K562 (cell line): ENCODE data around the gene PPP1R37. TPM values are rescaled to one million over a fixed set of nuclear protein-coding genes. Genes with fewer than 3 reads are reported as not detected.

Experiments
- CBFA2T2 ChIP-seq: fragments of 450-650 bp; conservative IDR thresholded peaks from 2 replicates; pipeline ENCODE4 v1.6.1; 2017; ENCODE audit warnings: mild to moderate bottlenecking
- CBX5 ChIP-seq: IDR thresholded peaks from 2 replicates; pipeline ENCODE4 v1.6.1; 2014; ENCODE audit warnings: low read depth, borderline replicate concordance
- CREB3 ChIP-seq: fragments of 450-650 bp; conservative IDR thresholded peaks from 2 replicates; pipeline ENCODE4 v1.6.1; 2016; ENCODE audit warnings: missing genetic modification characterization, low read depth, mild to moderate bottlenecking, missing compliant biosample characterization, moderate library complexity
- E2F1 ChIP-seq: sonication (generic); formaldehyde crosslinking; IDR thresholded peaks from 2 replicates; pipeline ENCODE4 v1.8.1; 2023; ENCODE audit warnings: mild to moderate bottlenecking, missing genetic modification reagents, moderate library complexity
- KLF6 ChIP-seq: fragments of 250-450 bp; sonication (Bioruptor Pico); IDR thresholded peaks from 2 replicates; pipeline ENCODE4 v1.4.0; 2020; ENCODE audit warnings: mild to moderate bottlenecking, moderate library complexity, borderline replicate concordance
- LEF1 ChIP-seq: fragments of 450-650 bp; IDR thresholded peaks from 2 replicates; pipeline ENCODE4 v1.6.1; 2016; ENCODE audit warnings: mild to moderate bottlenecking
- MCM3 ChIP-seq: fragments of 450-650 bp; IDR thresholded peaks from 2 replicates; pipeline ENCODE4 v1.6.1; 2016
- MTA3 ChIP-seq: fragments of 450-650 bp; formaldehyde crosslinking; IDR thresholded peaks from 2 replicates; pipeline ENCODE4 v1.6.1; 2017; ENCODE audit warnings: mild to moderate bottlenecking, borderline replicate concordance
- PCBP2 ChIP-seq: fragments of 200-400 bp; formaldehyde crosslinking; IDR thresholded peaks from 2 replicates; pipeline ENCODE4 v1.6.1; 2018; ENCODE audit warnings: low read length, low read depth, mild to moderate bottlenecking, moderate library complexity; ENCODE audit not compliant: poor library complexity, severe bottlenecking
- POLR2AphosphoS5 ChIP-seq: IDR thresholded peaks from 2 replicates; pipeline ENCODE4 v1.6.1; 2011; ENCODE audit warnings: mild to moderate bottlenecking, low read depth, low read length, moderate library complexity; ENCODE audit not compliant: control insufficient read depth, insufficient read depth
- YY1 ChIP-seq, 3 experiments: IDR thresholded peaks; 2 replicates each; pipeline ENCODE4 v1.6.1; 2011; ENCODE audit warnings: low read length in 2 of 3, mild to moderate bottlenecking in 2 of 3, moderate library complexity in 2 of 3, borderline replicate concordance in 1 of 3, control low read depth in 1 of 3, low read depth in 1 of 3; ENCODE audit not compliant: insufficient read depth in 3 of 3, insufficient replicate concordance in 2 of 3, control insufficient read depth in 1 of 3, insufficient read length in 1 of 3; ENCODE audit errors: extremely low read depth in 1 of 3
- ZNF592 ChIP-seq: fragments of 450-650 bp; IDR thresholded peaks from 2 replicates; pipeline ENCODE4 v1.6.1; 2017; ENCODE audit warnings: antibody characterized with exemption, mild to moderate bottlenecking
- polyA plus RNA-seq, 8 experiments: library from polyadenylated mRNA; depleted of rRNA in 4 of 8; stranded (reverse) in 5 of 8; unstranded in 3 of 8; fragments of >200 nt; fragmentation: Nextera tagmentation in 2 of 8; fragmentation: Illumina TruSeq in 1 of 8; extraction: Ambion mirVana in 2 of 8; extraction: Trizol in 1 of 8; gene quantifications; 2 replicates each; pipeline versions ENCODE4 v1.2.1 to v1.2.3, GENCODE V29; 2011 to 2014; ENCODE audit warnings: inconsistent platforms in 1 of 8, missing spikeins in 1 of 8
- total RNA-seq, 7 experiments: library from RNA; depleted of rRNA in 6 of 7; stranded (reverse); fragments of >200 nt in 6 of 7; fragmentation: Illumina TruSeq in 2 of 7; extraction: Trizol in 2 of 7; gene quantifications; 2 replicates each; pipeline versions ENCODE4 v1.2.1 to v1.2.3, GENCODE V29; 2011 to 2021; ENCODE audit warnings: low replicate concordance in 1 of 7
- TF ChIP-seq, protein P1 (sequence below): fragments of 450-650 bp; IDR thresholded peaks from 2 replicates; pipeline ENCODE4 v1.7.1; 2018; ENCODE audit warnings: mild to moderate bottlenecking, low read depth; ENCODE audit not compliant: partially characterized antibody
- TF ChIP-seq, protein P2 (sequence below): sonication (generic); formaldehyde crosslinking; IDR thresholded peaks from 2 replicates; pipeline ENCODE4 v1.8.0; 2022; ENCODE audit warnings: missing genetic modification reagents, mild to moderate bottlenecking, moderate library complexity, borderline replicate concordance

PPP1R37 gene
- total and polyA plus RNA-seq, 9 of the 15 experiments (the other 6 are each of a cell fraction or from before 2014, with no cell fraction given): 0.04 to 20.3 (median 7.3) TPM

DNA sequence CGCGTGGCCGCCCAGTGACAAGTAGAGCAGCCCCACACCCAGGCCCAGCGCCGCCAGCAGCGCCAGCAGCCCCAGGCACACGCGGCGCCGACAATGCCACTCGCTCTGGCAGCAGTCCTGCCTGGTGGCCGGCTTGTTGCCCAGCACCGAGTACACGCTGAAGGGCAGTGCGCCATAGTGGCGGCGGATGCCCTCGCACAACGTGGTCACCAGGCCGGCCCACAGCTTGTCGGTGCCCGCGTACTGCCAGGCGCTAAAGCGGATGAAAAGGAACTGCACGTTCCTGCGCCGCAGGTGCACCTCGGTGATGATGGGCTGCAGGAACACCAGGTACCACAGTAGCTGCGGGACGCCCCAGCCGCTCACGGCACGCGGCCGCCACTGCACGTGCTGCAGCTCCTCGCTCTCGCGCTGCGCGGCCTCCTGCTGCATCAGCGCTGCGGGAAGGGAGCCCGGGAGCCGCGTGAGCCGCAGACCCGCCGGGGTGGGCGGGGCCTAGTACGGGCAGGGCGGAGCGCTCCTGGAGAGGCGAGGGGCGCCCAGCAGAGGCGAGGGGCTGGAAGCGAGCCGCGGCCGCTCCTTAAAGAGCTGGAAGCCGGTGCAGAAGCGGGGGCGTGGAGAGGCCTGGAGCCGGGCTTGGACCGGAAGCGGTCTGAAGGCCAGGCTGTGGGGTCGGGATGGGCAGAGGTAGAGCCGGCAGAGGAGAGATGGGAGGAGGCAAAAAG is 60.5 kb downstream of the PPP1R37 start (continued):
- TF ChIP-seq YY1 (IDR thresholded peaks at IDR 0.05; ENCODE audit: borderline replicate concordance in 1 of 3, control insufficient read depth in 1 of 3, extremely low read depth in 1 of 3, insufficient read depth in 3 of 3, insufficient read length in 1 of 3, insufficient replicate concordance in 2 of 3, low read depth in 1 of 3, low read length in 2 of 3): no peak
- TF ChIP-seq E2F1: no peak
- TF ChIP-seq KLF6: no peak
- no peak for TF ChIP-seq PCBP2
- TF ChIP-seq, protein P1, sequence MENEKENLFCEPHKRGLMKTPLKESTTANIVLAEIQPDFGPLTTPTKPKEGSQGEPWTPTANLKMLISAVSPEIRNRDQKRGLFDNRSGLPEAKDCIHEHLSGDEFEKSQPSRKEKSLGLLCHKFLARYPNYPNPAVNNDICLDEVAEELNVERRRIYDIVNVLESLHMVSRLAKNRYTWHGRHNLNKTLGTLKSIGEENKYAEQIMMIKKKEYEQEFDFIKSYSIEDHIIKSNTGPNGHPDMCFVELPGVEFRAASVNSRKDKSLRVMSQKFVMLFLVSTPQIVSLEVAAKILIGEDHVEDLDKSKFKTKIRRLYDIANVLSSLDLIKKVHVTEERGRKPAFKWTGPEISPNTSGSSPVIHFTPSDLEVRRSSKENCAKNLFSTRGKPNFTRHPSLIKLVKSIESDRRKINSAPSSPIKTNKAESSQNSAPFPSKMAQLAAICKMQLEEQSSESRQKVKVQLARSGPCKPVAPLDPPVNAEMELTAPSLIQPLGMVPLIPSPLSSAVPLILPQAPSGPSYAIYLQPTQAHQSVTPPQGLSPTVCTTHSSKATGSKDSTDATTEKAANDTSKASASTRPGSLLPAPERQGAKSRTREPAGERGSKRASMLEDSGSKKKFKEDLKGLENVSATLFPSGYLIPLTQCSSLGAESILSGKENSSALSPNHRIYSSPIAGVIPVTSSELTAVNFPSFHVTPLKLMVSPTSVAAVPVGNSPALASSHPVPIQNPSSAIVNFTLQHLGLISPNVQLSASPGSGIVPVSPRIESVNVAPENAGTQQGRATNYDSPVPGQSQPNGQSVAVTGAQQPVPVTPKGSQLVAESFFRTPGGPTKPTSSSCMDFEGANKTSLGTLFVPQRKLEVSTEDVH: no peak
- TF ChIP-seq MTA3: no peak
- no peak for TF ChIP-seq ZNF592
- TF ChIP-seq, protein P2, sequence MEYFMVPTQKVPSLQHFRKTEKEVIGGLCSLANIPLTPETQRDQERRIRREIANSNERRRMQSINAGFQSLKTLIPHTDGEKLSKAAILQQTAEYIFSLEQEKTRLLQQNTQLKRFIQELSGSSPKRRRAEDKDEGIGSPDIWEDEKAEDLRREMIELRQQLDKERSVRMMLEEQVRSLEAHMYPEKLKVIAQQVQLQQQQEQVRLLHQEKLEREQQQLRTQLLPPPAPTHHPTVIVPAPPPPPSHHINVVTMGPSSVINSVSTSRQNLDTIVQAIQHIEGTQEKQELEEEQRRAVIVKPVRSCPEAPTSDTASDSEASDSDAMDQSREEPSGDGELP (CRISPR knock-in tag): no peak
- TF ChIP-seq CREB3 (tag): no peak
- TF ChIP-seq POLR2AphosphoS5: no peak
- TF ChIP-seq CBFA2T2: no peak
- no peak for TF ChIP-seq LEF1
- TF ChIP-seq MCM3: no peak
- no peak for TF ChIP-seq CBX5
